ENCODE data around the gene FAM98C.

GRCh38 chr19:38399537-38399936, 3.4 kb upstream of the FAM98C start:
- TF ChIP-seq EZH2phosphoT487 (IDR thresholded peaks at IDR 0.05; ENCODE audit: low read depth): no peak
- TF ChIP-seq, protein P1, sequence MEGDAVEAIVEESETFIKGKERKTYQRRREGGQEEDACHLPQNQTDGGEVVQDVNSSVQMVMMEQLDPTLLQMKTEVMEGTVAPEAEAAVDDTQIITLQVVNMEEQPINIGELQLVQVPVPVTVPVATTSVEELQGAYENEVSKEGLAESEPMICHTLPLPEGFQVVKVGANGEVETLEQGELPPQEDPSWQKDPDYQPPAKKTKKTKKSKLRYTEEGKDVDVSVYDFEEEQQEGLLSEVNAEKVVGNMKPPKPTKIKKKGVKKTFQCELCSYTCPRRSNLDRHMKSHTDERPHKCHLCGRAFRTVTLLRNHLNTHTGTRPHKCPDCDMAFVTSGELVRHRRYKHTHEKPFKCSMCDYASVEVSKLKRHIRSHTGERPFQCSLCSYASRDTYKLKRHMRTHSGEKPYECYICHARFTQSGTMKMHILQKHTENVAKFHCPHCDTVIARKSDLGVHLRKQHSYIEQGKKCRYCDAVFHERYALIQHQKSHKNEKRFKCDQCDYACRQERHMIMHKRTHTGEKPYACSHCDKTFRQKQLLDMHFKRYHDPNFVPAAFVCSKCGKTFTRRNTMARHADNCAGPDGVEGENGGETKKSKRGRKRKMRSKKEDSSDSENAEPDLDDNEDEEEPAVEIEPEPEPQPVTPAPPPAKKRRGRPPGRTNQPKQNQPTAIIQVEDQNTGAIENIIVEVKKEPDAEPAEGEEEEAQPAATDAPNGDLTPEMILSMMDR (IDR thresholded peaks at IDR 0.05; ENCODE audit: low read depth, low read length): no peak

Measured in OCI-LY3 (cell line).